Effector memory CD8-positive, alpha-beta T cell (primary cell): ENCODE results near the gene UAP1.
"Not testable (repeated sequence)": the region's sequence is repeated elsewhere in the genome, so short reads cannot be mapped to it uniquely, and the experiment has no call there.

Experiments
- ATAC-seq: fragments of 150-1000 bp; cut with Tn5 transposase; replicated peaks from 2 replicates; pipeline ENCODE4 v1.10.0; 2021; ENCODE audit warnings: mild to moderate bottlenecking, moderate library complexity
- DNase-seq, 3 experiments: peaks; one replicate each; pipeline ENCODE4 v3.0.0; 2021
- H3K27ac Mint-ChIP-seq, 2 donors: one replicate each; pipeline ENCODE4 v1.8.0; 2022; ENCODE audit warnings: mild to moderate bottlenecking in 2 of 2, mixed read lengths in 2 of 2, moderate library complexity in 2 of 2
- H3K27me3 Mint-ChIP-seq, 2 donors: one replicate each; pipeline ENCODE4 v1.8.0; 2022; ENCODE audit warnings: mixed read lengths in 2 of 2
- H3K36me3 Mint-ChIP-seq: one replicate; pipeline ENCODE4 v1.8.0; 2022; ENCODE audit warnings: mild to moderate bottlenecking, moderate library complexity, mixed read lengths; ENCODE audit not compliant: insufficient read depth
- H3K4me1 Mint-ChIP-seq, 2 donors: one replicate each; pipeline ENCODE4 v1.8.0; 2022; ENCODE audit warnings: low read depth in 2 of 2, mixed read lengths in 2 of 2
- H3K4me3 Mint-ChIP-seq, 2 donors: one replicate each; pipeline ENCODE4 v1.8.0; 2022; ENCODE audit warnings: mild to moderate bottlenecking in 2 of 2, mixed read lengths in 2 of 2, moderate library complexity in 2 of 2
- H3K9me3 Mint-ChIP-seq, 2 donors: one replicate each; pipeline ENCODE4 v1.8.0; 2022; ENCODE audit warnings: mixed read lengths in 2 of 2

Gene UAP1

GRCh38 chr1:162571696-162572095, 10.2 kb downstream of the UAP1 start:
- Mint-ChIP-seq H3K36me3 (peaks cover 33% of the 10 kb centered on the region), H3K9me3 (no peaks in the 10 kb centered on the region), H3K27ac (peak overlapping the region; percentile 1 to 6), H3K27me3 (no peaks in the 10 kb centered on the region), H3K4me3 (no peak overlapping the region), H3K4me1 (peaks cover 6 to 15% of the 10 kb centered on the region in 2 donors)
- DNase-seq: no peak
- no peak for ATAC-seq

- peak overlapping the region in 1 of 2 donors; percentile 26 for H3K27ac Mint-ChIP-seq
- no peak overlapping the region for H3K4me3 Mint-ChIP-seq
- peaks cover 33% of the 10 kb centered on the region for H3K36me3 Mint-ChIP-seq
- ATAC-seq: no peak
- no peak for DNase-seq
- H3K9me3 Mint-ChIP-seq: no peaks in the 10 kb centered on the region
- H3K4me1 Mint-ChIP-seq: peaks cover 6 to 17% of the 10 kb centered on the region in 2 donors
- no peaks in the 10 kb centered on the region for H3K27me3 Mint-ChIP-seq
Measured at GRCh38 chr1:162573136-162573535, 11.6 kb downstream of the UAP1 start.

GRCh38 chr1:162578071-162578700, 16.7 kb downstream of the UAP1 start:
- peaks cover 2 to 4% of the 10 kb centered on the region in 2 donors for H3K4me1 Mint-ChIP-seq
- no peaks in the 10 kb centered on the region for H3K9me3 Mint-ChIP-seq
- no peaks in the 10 kb centered on the region for H3K27me3 Mint-ChIP-seq
- peaks cover 50% of the 10 kb centered on the region for H3K36me3 Mint-ChIP-seq
- ATAC-seq (no peak), DNase-seq (no peak)
- H3K4me3 Mint-ChIP-seq: no peak overlapping the region
- no peak overlapping the region for H3K27ac Mint-ChIP-seq

GRCh38 chr1:162578936-162579335, 17.4 kb downstream of the UAP1 start:
- no peak for DNase-seq
- Mint-ChIP-seq H3K36me3 (peaks cover 46% of the 10 kb centered on the region), H3K9me3 (no peaks in the 10 kb centered on the region), H3K27me3 (no peaks in the 10 kb centered on the region), H3K4me1 (peaks cover 0 to 4% of the 10 kb centered on the region in 2 donors), H3K4me3 (no peak overlapping the region), H3K27ac (no peak overlapping the region)
- no peak for ATAC-seq

- Mint-ChIP-seq H3K27ac (no peak overlapping the region), H3K4me1 (peaks cover 0 to 4% of the 10 kb centered on the region in 2 donors), H3K27me3 (no peaks in the 10 kb centered on the region), H3K36me3 (peaks cover 52% of the 10 kb centered on the region), H3K4me3 (no peak overlapping the region), H3K9me3 (no peaks in the 10 kb centered on the region)
- DNase-seq (no peak), ATAC-seq (no peak)
Measured at GRCh38 chr1:162580308-162580707, 18.8 kb downstream of the UAP1 start.

GRCh38 chr1:162582901-162583300, 21.4 kb downstream of the UAP1 start:
- not testable (repeated sequence) for H3K27ac Mint-ChIP-seq, H3K9me3 Mint-ChIP-seq, ATAC-seq, DNase-seq, H3K27me3 Mint-ChIP-seq, H3K4me3 Mint-ChIP-seq, H3K4me1 Mint-ChIP-seq
- H3K36me3 Mint-ChIP-seq: peaks cover 65% of the 10 kb centered on the region

GRCh38 chr1:162585101-162585500, 23.6 kb downstream of the UAP1 start:
- H3K4me1 Mint-ChIP-seq, ATAC-seq, H3K27me3 Mint-ChIP-seq, H3K4me3 Mint-ChIP-seq, H3K9me3 Mint-ChIP-seq, H3K27ac Mint-ChIP-seq, DNase-seq: not testable (repeated sequence)
- peaks cover 65% of the 10 kb centered on the region for H3K36me3 Mint-ChIP-seq

- ATAC-seq: no peak
- no peak overlapping the region for H3K4me3 Mint-ChIP-seq
- no peak for DNase-seq
- H3K9me3 Mint-ChIP-seq: no peaks in the 10 kb centered on the region
- H3K27ac Mint-ChIP-seq: no peak overlapping the region
- no peaks in the 10 kb centered on the region for H3K4me1 Mint-ChIP-seq
- peaks cover 68% of the 10 kb centered on the region for H3K36me3 Mint-ChIP-seq
- H3K27me3 Mint-ChIP-seq: no peaks in the 10 kb centered on the region
Measured at GRCh38 chr1:162587347-162587746, 25.8 kb downstream of the UAP1 start.

GRCh38 chr1:162587761-162588260, 26.3 kb downstream of the UAP1 start:
- Mint-ChIP-seq H3K27me3 (no peaks in the 10 kb centered on the region), H3K36me3 (peaks cover 69% of the 10 kb centered on the region), H3K9me3 (no peaks in the 10 kb centered on the region)

GRCh38 chr1:162590101-162590500, 28.6 kb downstream of the UAP1 start:
- H3K27ac Mint-ChIP-seq: peak overlapping the region in 1 of 2 donors; percentile 3
- H3K36me3 Mint-ChIP-seq: peaks cover 60% of the 10 kb centered on the region
- H3K9me3 Mint-ChIP-seq: no peaks in the 10 kb centered on the region
- no peak for DNase-seq
- H3K27me3 Mint-ChIP-seq: no peaks in the 10 kb centered on the region
- H3K4me3 Mint-ChIP-seq: no peak overlapping the region
- ATAC-seq: no peak
- no peaks in the 10 kb centered on the region for H3K4me1 Mint-ChIP-seq

More at GRCh38 chr1:162587761-162588260, 26.3 kb downstream of the UAP1 start:
- ATAC-seq (no peak), DNase-seq (no peak)
- Mint-ChIP-seq H3K4me1 (no peaks in the 10 kb centered on the region), H3K4me3 (no peak overlapping the region), H3K27ac (no peak overlapping the region)

- ATAC-seq (no peak), DNase-seq (no peak)
- Mint-ChIP-seq H3K27me3 (no peaks in the 10 kb centered on the region), H3K9me3 (no peaks in the 10 kb centered on the region), H3K36me3 (peaks cover 57% of the 10 kb centered on the region), H3K4me3 (no peak overlapping the region), H3K4me1 (no peaks in the 10 kb centered on the region), H3K27ac (peak overlapping the region in 1 of 2 donors; percentile 3)
Measured at GRCh38 chr1:162590686-162591085, 29.2 kb downstream of the UAP1 start.

GRCh38 chr1:162596514-162597170, 35.1 kb downstream of the UAP1 start:
- Mint-ChIP-seq H3K4me3 (no peak overlapping the region), H3K4me1 (no peaks in the 10 kb centered on the region), H3K27ac (no peak overlapping the region), H3K27me3 (no peaks in the 10 kb centered on the region), H3K9me3 (no peaks in the 10 kb centered on the region), H3K36me3 (peaks cover 37% of the 10 kb centered on the region)
- DNase-seq (no peak), ATAC-seq (no peak)

GRCh38 chr1:162599451-162599850, 37.9 kb downstream of the UAP1 start:
- H3K27ac Mint-ChIP-seq: no peak overlapping the region
- no peak for DNase-seq
- no peaks in the 10 kb centered on the region for H3K9me3 Mint-ChIP-seq
- no peak overlapping the region for H3K4me3 Mint-ChIP-seq
- no peak for ATAC-seq
- H3K36me3 Mint-ChIP-seq: peaks cover 36% of the 10 kb centered on the region
- H3K27me3 Mint-ChIP-seq: no peaks in the 10 kb centered on the region
- no peaks in the 10 kb centered on the region for H3K4me1 Mint-ChIP-seq

- peaks cover 36% of the 10 kb centered on the region for H3K36me3 Mint-ChIP-seq
Measured at GRCh38 chr1:162603117-162603516, 41.6 kb downstream of the UAP1 start.

More at GRCh38 chr1:162603117-162603516, 41.6 kb downstream of the UAP1 start:
- H3K4me1 Mint-ChIP-seq, DNase-seq, H3K27me3 Mint-ChIP-seq, H3K9me3 Mint-ChIP-seq, H3K4me3 Mint-ChIP-seq, ATAC-seq, H3K27ac Mint-ChIP-seq: not testable (repeated sequence)
